Testis (tissue), 2 donors: ENCODE measurements around the gene EXD3.

ENCODE experiments used
- CTCF ChIP-seq, 3 experiments: fragments of 450-650 bp in 2 of 3; fragments of 200-600 bp in 1 of 3; sonication (generic) in 1 of 3; IDR thresholded peaks; one replicate each; pipeline ENCODE4 v1.5.1; 2016 to 2019; ENCODE audit warnings: antibody characterized with exemption in 3 of 3, mild to moderate bottlenecking in 2 of 3, moderate library complexity in 1 of 3
- POLR2A ChIP-seq: fragments of 450-650 bp; IDR thresholded peaks from one replicate; pipeline ENCODE4 v1.6.1; 2017; ENCODE audit warnings: antibody characterized with exemption, mild to moderate bottlenecking, moderate library complexity

- TF ChIP-seq CTCF (IDR thresholded peaks at IDR 0.05) (no peak), POLR2A (no peak)
Observed at GRCh38 chr9:137314561-137315560, 108.1 kb downstream of the EXD3 start.
